ENCODE results near the gene RSL1D1.

- no peak for TF ChIP-seq FOXP2 (optimal IDR thresholded peaks at IDR 0.05; ENCODE audit: control extremely low read depth, extremely low read length, insufficient read depth)
- TF ChIP-seq EZH2 (IDR thresholded peaks at IDR 0.05), result no peak
Observed at GRCh38 chr16:11835891-11836649, 15.3 kb downstream of the RSL1D1 start.
